ENCODE results near the gene PLCL1. TPM values are rescaled to one million over a fixed set of nuclear protein-coding genes. Genes with fewer than 3 reads are reported as not detected.

Gene PLCL1
- total RNA-seq, 1 experiment from 2014 or later, result 0.07 TPM

GRCh38 chr2:197965756-197966155 lies 161.4 kb downstream of the PLCL1 start:
- no TSS peak for BruUV-seq (replicated peaks)

DNA sequence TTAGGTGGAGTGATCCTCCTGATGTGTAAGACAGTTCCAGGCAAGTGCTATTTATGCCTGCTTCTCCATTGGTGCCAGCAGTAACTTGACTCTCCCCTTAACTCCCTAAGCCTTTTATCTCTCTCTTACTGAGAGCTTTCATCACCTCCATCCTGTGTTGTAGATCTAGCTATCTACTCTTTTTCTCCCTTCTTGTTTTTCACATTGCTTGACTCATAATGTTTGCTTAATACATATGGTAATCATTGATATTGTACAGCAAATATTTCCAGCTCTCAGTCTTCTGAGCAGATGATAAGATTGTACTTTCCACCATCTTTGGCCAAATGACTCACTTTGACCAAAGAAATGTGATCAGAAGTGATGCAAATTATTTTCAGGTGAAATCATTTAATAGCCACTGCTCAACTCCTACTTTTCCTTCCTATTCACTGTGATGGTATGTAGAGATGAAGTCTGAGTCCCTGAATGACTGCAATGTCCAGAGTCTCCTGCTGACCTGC lies 165.0 kb downstream of the PLCL1 start:
- DNase-seq, result no peak
- no peaks in the 10 kb centered on the region for H3K36me3 Mint-ChIP-seq (ENCODE audit: insufficient read depth, unreplicated experiment)
- peak overlapping the region; percentile 13 for H3K27ac Mint-ChIP-seq (ENCODE audit: unreplicated experiment)
- CTCF ChIA-PET, result no interaction called here
- no peak overlapping the region for H3K4me3 Mint-ChIP-seq (ENCODE audit: low read depth, unreplicated experiment)
- intact Hi-C loops (cut with micrococcal nuclease; ENCODE audit: unreplicated experiment), result no loop called here
- peaks cover 2% of the 10 kb centered on the region for H3K9me3 Mint-ChIP-seq (ENCODE audit: low read depth, unreplicated experiment)
- TF ChIP-seq, protein P1, sequence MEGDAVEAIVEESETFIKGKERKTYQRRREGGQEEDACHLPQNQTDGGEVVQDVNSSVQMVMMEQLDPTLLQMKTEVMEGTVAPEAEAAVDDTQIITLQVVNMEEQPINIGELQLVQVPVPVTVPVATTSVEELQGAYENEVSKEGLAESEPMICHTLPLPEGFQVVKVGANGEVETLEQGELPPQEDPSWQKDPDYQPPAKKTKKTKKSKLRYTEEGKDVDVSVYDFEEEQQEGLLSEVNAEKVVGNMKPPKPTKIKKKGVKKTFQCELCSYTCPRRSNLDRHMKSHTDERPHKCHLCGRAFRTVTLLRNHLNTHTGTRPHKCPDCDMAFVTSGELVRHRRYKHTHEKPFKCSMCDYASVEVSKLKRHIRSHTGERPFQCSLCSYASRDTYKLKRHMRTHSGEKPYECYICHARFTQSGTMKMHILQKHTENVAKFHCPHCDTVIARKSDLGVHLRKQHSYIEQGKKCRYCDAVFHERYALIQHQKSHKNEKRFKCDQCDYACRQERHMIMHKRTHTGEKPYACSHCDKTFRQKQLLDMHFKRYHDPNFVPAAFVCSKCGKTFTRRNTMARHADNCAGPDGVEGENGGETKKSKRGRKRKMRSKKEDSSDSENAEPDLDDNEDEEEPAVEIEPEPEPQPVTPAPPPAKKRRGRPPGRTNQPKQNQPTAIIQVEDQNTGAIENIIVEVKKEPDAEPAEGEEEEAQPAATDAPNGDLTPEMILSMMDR (IDR thresholded peaks at IDR 0.05; ENCODE audit: unreplicated experiment), result no peak
- BruUV-seq (replicated peaks), result no TSS peak
- no peaks in the 10 kb centered on the region for H3K4me1 Mint-ChIP-seq (ENCODE audit: low read depth, unreplicated experiment)
- H3K27me3 Mint-ChIP-seq (ENCODE audit: unreplicated experiment), result no peaks in the 10 kb centered on the region

More at GRCh38 chr2:197965756-197966155, 161.4 kb downstream of the PLCL1 start:
- Mint-ChIP-seq H3K27me3 (ENCODE audit: unreplicated experiment) (no peaks in the 10 kb centered on the region), H3K9me3 (ENCODE audit: low read depth, unreplicated experiment) (peaks cover 2% of the 10 kb centered on the region), H3K27ac (ENCODE audit: unreplicated experiment) (no peak overlapping the region), H3K4me1 (ENCODE audit: low read depth, unreplicated experiment) (no peaks in the 10 kb centered on the region), H3K4me3 (ENCODE audit: low read depth, unreplicated experiment) (no peak overlapping the region), H3K36me3 (ENCODE audit: insufficient read depth, unreplicated experiment) (no peaks in the 10 kb centered on the region)
- DNase-seq, result no peak
- CTCF ChIA-PET, result no interaction called here
- TF ChIP-seq, protein P1 (IDR thresholded peaks at IDR 0.05; ENCODE audit: unreplicated experiment), result no peak
- intact Hi-C loops (cut with micrococcal nuclease; ENCODE audit: unreplicated experiment), result no loop called here

DNA sequence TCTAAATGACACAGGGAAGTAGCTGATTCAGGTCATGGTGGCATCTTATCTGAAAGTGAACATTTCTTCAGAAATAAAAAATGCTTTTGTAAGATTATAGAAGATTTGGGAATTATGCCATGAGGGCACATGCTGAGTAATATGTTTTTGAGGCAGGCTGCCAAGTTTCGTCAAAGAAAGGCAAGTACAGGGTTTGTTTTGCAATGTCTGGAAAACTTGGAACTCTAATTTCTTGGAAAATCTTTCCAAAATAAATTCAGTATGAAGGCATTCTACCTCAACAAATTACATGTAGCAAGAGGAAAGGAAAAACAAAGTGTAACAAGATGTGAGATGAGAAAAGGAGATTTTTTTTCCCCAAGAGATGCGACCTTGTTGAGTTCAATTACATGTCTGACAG lies 167.7 kb downstream of the PLCL1 start:
- Mint-ChIP-seq H3K27ac (ENCODE audit: unreplicated experiment) (no peak overlapping the region), H3K9me3 (ENCODE audit: low read depth, unreplicated experiment) (no peaks in the 10 kb centered on the region), H3K4me1 (ENCODE audit: low read depth, unreplicated experiment) (no peaks in the 10 kb centered on the region), H3K4me3 (ENCODE audit: low read depth, unreplicated experiment) (no peak overlapping the region), H3K36me3 (ENCODE audit: insufficient read depth, unreplicated experiment) (no peaks in the 10 kb centered on the region), H3K27me3 (ENCODE audit: unreplicated experiment) (no peaks in the 10 kb centered on the region)
- BruUV-seq (replicated peaks), result no TSS peak
- DNase-seq, result no peak
- intact Hi-C loops (cut with micrococcal nuclease; ENCODE audit: unreplicated experiment), result no loop called here
- TF ChIP-seq, protein P1 (IDR thresholded peaks at IDR 0.05; ENCODE audit: unreplicated experiment), result no peak
- CTCF ChIA-PET, result no interaction called here

DNA sequence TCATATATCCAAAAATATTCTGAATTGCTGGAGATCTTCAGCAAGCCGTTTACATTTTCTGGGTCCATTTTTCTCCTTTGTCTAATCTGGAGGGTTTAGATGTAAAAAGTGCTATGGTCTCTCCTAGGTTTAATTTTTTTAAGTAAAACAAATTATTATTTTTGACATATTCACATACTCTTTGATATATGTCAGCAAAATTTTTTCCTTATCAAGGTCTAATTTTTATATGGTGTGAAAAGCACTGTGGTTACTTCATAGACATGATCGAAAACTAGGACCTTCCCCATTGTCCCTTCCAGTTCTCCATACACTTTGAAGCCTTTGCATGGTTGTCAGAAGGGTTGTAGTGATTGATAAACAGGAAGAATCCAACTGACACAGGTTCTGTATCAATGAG lies 168.2 kb downstream of the PLCL1 start:
- no TSS peak for BruUV-seq (replicated peaks)
- TF ChIP-seq, protein P1 (IDR thresholded peaks at IDR 0.05; ENCODE audit: unreplicated experiment), result no peak

More for the DNA sequence above, 168.2 kb downstream of the PLCL1 start:
- Mint-ChIP-seq H3K4me1 (ENCODE audit: low read depth, unreplicated experiment) (no peaks in the 10 kb centered on the region), H3K27me3 (ENCODE audit: unreplicated experiment) (no peaks in the 10 kb centered on the region), H3K9me3 (ENCODE audit: low read depth, unreplicated experiment) (no peaks in the 10 kb centered on the region), H3K4me3 (ENCODE audit: low read depth, unreplicated experiment) (no peak overlapping the region), H3K36me3 (ENCODE audit: insufficient read depth, unreplicated experiment) (no peaks in the 10 kb centered on the region), H3K27ac (ENCODE audit: unreplicated experiment) (no peak overlapping the region)
- no peak for DNase-seq
- intact Hi-C loops (cut with micrococcal nuclease; ENCODE audit: unreplicated experiment), result no loop called here
- CTCF ChIA-PET, result no interaction called here

Data from Calu3 (cell line).